ENCODE data around the gene RBM34.

DNA sequence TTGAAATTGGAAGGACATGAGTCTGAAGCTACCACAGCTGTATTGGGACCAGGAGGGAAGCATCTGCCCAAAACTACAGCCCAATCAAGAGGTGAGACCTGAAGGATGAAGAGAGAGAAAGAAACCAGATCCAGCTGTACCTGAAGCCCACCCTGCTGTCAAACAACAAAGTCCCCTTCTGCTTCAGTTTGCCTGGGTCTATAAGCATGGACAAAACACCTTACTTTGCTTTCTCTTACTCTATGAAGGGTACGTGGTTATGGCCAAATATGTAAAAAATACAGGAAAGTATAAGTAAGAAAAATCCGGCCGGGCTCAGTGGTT is 58.8 kb downstream of the RBM34 start:
- TF ChIP-seq, protein P1, sequence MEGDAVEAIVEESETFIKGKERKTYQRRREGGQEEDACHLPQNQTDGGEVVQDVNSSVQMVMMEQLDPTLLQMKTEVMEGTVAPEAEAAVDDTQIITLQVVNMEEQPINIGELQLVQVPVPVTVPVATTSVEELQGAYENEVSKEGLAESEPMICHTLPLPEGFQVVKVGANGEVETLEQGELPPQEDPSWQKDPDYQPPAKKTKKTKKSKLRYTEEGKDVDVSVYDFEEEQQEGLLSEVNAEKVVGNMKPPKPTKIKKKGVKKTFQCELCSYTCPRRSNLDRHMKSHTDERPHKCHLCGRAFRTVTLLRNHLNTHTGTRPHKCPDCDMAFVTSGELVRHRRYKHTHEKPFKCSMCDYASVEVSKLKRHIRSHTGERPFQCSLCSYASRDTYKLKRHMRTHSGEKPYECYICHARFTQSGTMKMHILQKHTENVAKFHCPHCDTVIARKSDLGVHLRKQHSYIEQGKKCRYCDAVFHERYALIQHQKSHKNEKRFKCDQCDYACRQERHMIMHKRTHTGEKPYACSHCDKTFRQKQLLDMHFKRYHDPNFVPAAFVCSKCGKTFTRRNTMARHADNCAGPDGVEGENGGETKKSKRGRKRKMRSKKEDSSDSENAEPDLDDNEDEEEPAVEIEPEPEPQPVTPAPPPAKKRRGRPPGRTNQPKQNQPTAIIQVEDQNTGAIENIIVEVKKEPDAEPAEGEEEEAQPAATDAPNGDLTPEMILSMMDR (IDR thresholded peaks at IDR 0.05): no peak
- TF ChIP-seq POLR2A (IDR thresholded peaks at IDR 0.05): no peak
- no peak for TF ChIP-seq EP300 (IDR thresholded peaks at IDR 0.05)
